Medulla oblongata (tissue), 1 donor: Measurements from ENCODE around the gene VAMP8.
A peak's percentile ranks its signal among the peaks of the same experiment; 100 is the strongest.
"Not testable (repeated sequence)": the region's sequence is repeated elsewhere in the genome, so short reads cannot be mapped to it uniquely, and the experiment has no call there.

Source experiments
- DNase-seq: peaks from one replicate; pipeline ENCODE4 v3.0.0-alpha.2; 2015; ENCODE audit errors: extremely low spot score

Gene VAMP8

GRCh38 chr2:85598594-85599340 lies 21.4 kb downstream of the VAMP8 start:
- DNase-seq: no peak

- no peak for DNase-seq
These were observed 22.3 kb downstream of the VAMP8 start for GRCh38 chr2:85599468-85600234.

- no peak for DNase-seq
These were observed 22.8 kb downstream of the VAMP8 start for GRCh38 chr2:85600235-85600575.

GRCh38 chr2:85600951-85601770 lies 23.8 kb downstream of the VAMP8 start:
- DNase-seq: no peak

- peak; percentile 62 for DNase-seq
These were observed 24.5 kb downstream of the VAMP8 start for GRCh38 chr2:85601771-85602475.

- peak; percentile 97 for DNase-seq
These were observed 25.3 kb downstream of the VAMP8 start, which contains the start of gene TMEM150A for GRCh38 chr2:85602476-85603234. Gene TMEM150A, minus strand, starts transcription at chr2:85602698. Its CDS starts 750 bp downstream, at chr2:85601948.

GRCh38 chr2:85604133-85604444 lies 26.7 kb downstream of the VAMP8 start:
- DNase-seq: not testable (repeated sequence)

- DNase-seq: no peak
These were observed 27.4 kb downstream of the VAMP8 start for GRCh38 chr2:85604568-85605339.

GRCh38 chr2:85605406-85606115 lies 28.2 kb downstream of the VAMP8 start:
- no peak for DNase-seq

- DNase-seq: no peak
These were observed 28.7 kb downstream of the VAMP8 start for GRCh38 chr2:85606116-85606455.

- DNase-seq: no peak
These were observed 30.2 kb downstream of the VAMP8 start for GRCh38 chr2:85607268-85608215.

GRCh38 chr2:85611217-85611704 lies 33.9 kb downstream of the VAMP8 start:
- no peak for DNase-seq

- DNase-seq: peak; percentile 92
These were observed 34.6 kb downstream of the VAMP8 start, which contains the start of gene C2orf68 for GRCh38 chr2:85611705-85612587. Gene C2orf68, minus strand, starts transcription at chr2:85612066. Its CDS starts 82 bp downstream, at chr2:85611984.

- DNase-seq: no peak
These were observed 36.5 kb downstream of the VAMP8 start for GRCh38 chr2:85613717-85614515.

- DNase-seq: not testable (repeated sequence)
These were observed 37.4 kb downstream of the VAMP8 start for GRCh38 chr2:85614757-85615156.

GRCh38 chr2:85615413-85615728 lies 38.0 kb downstream of the VAMP8 start:
- DNase-seq: no peak

- DNase-seq: not testable (repeated sequence)
These were observed 40.3 kb downstream of the VAMP8 start for GRCh38 chr2:85617723-85618122.
